K562 (cell line): Measurements from ENCODE around the gene KLHL6. TPM values are rescaled to one million over a fixed set of nuclear protein-coding genes. Genes with fewer than 3 reads are reported as not detected.

Source experiments
- ATAC-seq: fragments of 200-7000 bp; cut with Tn5 transposase; 3 replicates; pipeline ENCODE4 v1.9.1; 2020; ENCODE audit warnings: moderate library complexity
- BruUV-seq: library from RNA; stranded (reverse); fragments of 400-500 nt; replicated peaks from 2 replicates; lab custom pipeline; 2021; lab: Mats Ljungman, UMichigan
- CTCF ChIA-PET: fragments of 300-600 bp; formaldehyde crosslinking; extraction: SDS; loops from one replicate; lab custom pipeline; 2021; ENCODE audit warnings: low intra/inter-chr PET ratio; lab: Yijun Ruan, JAX
- POLR2A ChIA-PET: fragments of 300-600, 350-650 bp; sonication (Branson Sonifier 250); formaldehyde crosslinking; extraction: SDS; loops from one replicate; lab custom pipeline; 2021; ENCODE audit warnings: antibody characterized with exemption, inconsistent platforms; lab: Yijun Ruan, JAX
- DNase-seq, 4 experiments: peaks; one replicate each; pipeline versions ENCODE4 v3.0.0 to v3.0.0-alpha.2; 2011 to 2018; ENCODE audit warnings: low spot score in 3 of 4, mixed read lengths in 3 of 4; ENCODE audit errors: extremely low read depth in 1 of 4
- FAIRE-seq: peaks from 2 replicates; lab custom pipeline; 2011; peaks lifted over from hg19 to GRCh38; lab: Jason Lieb, UNC
- H2AFZ ChIP-seq: 2 replicates; pipeline ENCODE4 v1.6.0; 2011; ENCODE audit warnings: low read depth, low read length, control low read depth, inconsistent platforms
- H3K27ac ChIP-seq: fragments of 200-600 bp; 3 replicates; pipeline ENCODE4 v1.8.0; 2011; ENCODE audit warnings: low read depth, mild to moderate bottlenecking, control low read depth, inconsistent platforms, low read length, moderate library complexity, mixed read lengths; ENCODE audit errors: extremely low read depth
- H3K27me3 ChIP-seq, 2 experiments: fragments of 300-600 bp in 1 of 2; 2 replicates in 1 of 2; 3 replicates in 1 of 2; pipeline versions ENCODE4 v1.6.0 to v1.8.0; 2011; ENCODE audit warnings: inconsistent platforms in 2 of 2, low read length in 2 of 2, mild to moderate bottlenecking in 1 of 2, mixed read lengths in 1 of 2, moderate library complexity in 1 of 2; ENCODE audit not compliant: control insufficient read depth in 2 of 2, insufficient read depth in 2 of 2
- H3K36me3 ChIP-seq: fragments of 300-600 bp; 3 replicates; pipeline ENCODE4 v1.8.0; 2011; ENCODE audit warnings: mild to moderate bottlenecking, low read length, inconsistent platforms; ENCODE audit not compliant: control insufficient read depth, insufficient read depth
- H3K4me1 ChIP-seq, 2 experiments: fragments of 200-600 bp in 1 of 2; replicated peaks in 1 of 2; 2 replicates in 1 of 2; 3 replicates in 1 of 2; pipeline versions ENCODE4 v1.5.1 to v1.8.0; 2011; ENCODE audit warnings: inconsistent platforms in 2 of 2, low read length in 2 of 2, mild to moderate bottlenecking in 1 of 2, mixed read lengths in 1 of 2, moderate library complexity in 1 of 2; ENCODE audit not compliant: control insufficient read depth in 2 of 2, insufficient read depth in 2 of 2
- H3K4me2 ChIP-seq: 2 replicates; pipeline ENCODE4 v1.6.1; 2011; ENCODE audit warnings: low read length, control low read depth, inconsistent platforms, mixed read lengths; ENCODE audit not compliant: insufficient read depth
- H3K4me3 ChIP-seq: fragments of 200-600 bp; sonication (generic), shearing (Covaris generic); 2 replicates; pipeline ENCODE4 v1.5.1; 2016; ENCODE audit warnings: control low read depth, inconsistent platforms
- H3K79me2 ChIP-seq: fragments of 200-600 bp; 3 replicates; pipeline ENCODE4 v1.8.0; 2011; ENCODE audit warnings: low read length, inconsistent platforms; ENCODE audit not compliant: control insufficient read depth, insufficient read depth
- H3K9ac ChIP-seq, 2 experiments: 2 replicates each; pipeline versions ENCODE4 v1.6.0 to v1.6.1; 2011; ENCODE audit warnings: low read depth in 2 of 2, low read length in 2 of 2, control low read depth in 1 of 2, inconsistent platforms in 1 of 2, mild to moderate bottlenecking in 1 of 2, mixed read lengths in 1 of 2; ENCODE audit not compliant: insufficient read depth in 1 of 2
- H3K9me1 ChIP-seq: one replicate; pipeline ENCODE4 v1.6.0; 2011; ENCODE audit warnings: inconsistent platforms, mild to moderate bottlenecking, low read length, moderate library complexity; ENCODE audit not compliant: control insufficient read depth, insufficient read depth
- H3K9me3 ChIP-seq: replicated peaks from 2 replicates; pipeline ENCODE4 v1.5.1; 2011; ENCODE audit warnings: low read depth, low read length, inconsistent platforms; ENCODE audit not compliant: control insufficient read depth, insufficient read depth
- H4K20me1 ChIP-seq: replicated peaks from 2 replicates; pipeline ENCODE4 v1.6.1; 2011; ENCODE audit warnings: low read length, inconsistent platforms, mixed read lengths; ENCODE audit not compliant: control insufficient read depth, insufficient read depth
- BCOR ChIP-seq: fragments of 450-650 bp; IDR thresholded peaks from 2 replicates; pipeline ENCODE4 v1.6.1; 2016
- MBD2 ChIP-seq: sonication (generic); IDR thresholded peaks from 2 replicates; pipeline ENCODE4 v1.6.1; 2016; ENCODE audit warnings: low read depth, borderline replicate concordance
- MEF2D ChIP-seq: conservative IDR thresholded peaks from 2 replicates; pipeline ENCODE4 v1.6.1; 2016; ENCODE audit warnings: low read depth, missing genetic modification characterization, missing compliant biosample characterization
- MTA1 ChIP-seq: fragments of 450-650 bp; IDR thresholded peaks from 2 replicates; pipeline ENCODE4 v1.6.1; 2017; ENCODE audit warnings: borderline replicate concordance
- NFATC3 ChIP-seq: fragments of 450-650 bp; IDR thresholded peaks from 2 replicates; pipeline ENCODE4 v1.6.1; 2017; ENCODE audit warnings: mild to moderate bottlenecking
- PHB ChIP-seq: fragments of 250-450 bp; sonication (Bioruptor Pico); IDR thresholded peaks from 2 replicates; pipeline ENCODE4 v1.5.0; 2021
- SNIP1 ChIP-seq: fragments of 450-650 bp; IDR thresholded peaks from 2 replicates; pipeline ENCODE4 v1.7.1; 2017; ENCODE audit warnings: low read depth, mild to moderate bottlenecking
- TAL1 ChIP-seq: fragments of 450-650 bp; IDR thresholded peaks from 2 replicates; pipeline ENCODE4 v1.6.1; 2016; ENCODE audit warnings: mild to moderate bottlenecking
- TEAD2 ChIP-seq: fragments of 450-650 bp; IDR thresholded peaks from 2 replicates; pipeline ENCODE4 v1.6.1; 2016; ENCODE audit warnings: missing genetic modification characterization, control low read depth, missing compliant biosample characterization
- ZNF316 ChIP-seq: fragments of 450-650 bp; IDR thresholded peaks from 2 replicates; pipeline ENCODE4 v1.6.1; 2016
- WGBS: fragments of 100-300 bp; shearing (Covaris generic); methylation state at CpG from one replicate; pipeline ENCODE4 v1.1.6; 2016; ENCODE audit warnings: low coverage, mixed read lengths; ENCODE audit not compliant: insufficient coverage; ENCODE audit errors: missing lambda C conversion rate; 5-methylcytosine and 5-hydroxymethylcytosine counted together
- in situ Hi-C: fragments of 300-500 bp; cut with MboI; formaldehyde crosslinking; loops from 4 replicates; pipeline ENCODE4 v1.15.0; 2018; ENCODE audit warnings: inconsistent platforms, mixed read lengths
- intact Hi-C: fragments of 100-400 bp; cut with micrococcal nuclease; formaldehyde crosslinking; loops from 2 replicates; pipeline ENCODE4 v1.14.2; 2022
- polyA plus RNA-seq, 8 experiments: library from polyadenylated mRNA; depleted of rRNA in 4 of 8; stranded (reverse) in 5 of 8; unstranded in 3 of 8; fragments of >200 nt; fragmentation: Nextera tagmentation in 2 of 8; fragmentation: Illumina TruSeq in 1 of 8; extraction: Ambion mirVana in 2 of 8; extraction: Trizol in 1 of 8; gene quantifications; 2 replicates each; pipeline versions ENCODE4 v1.2.1 to v1.2.3, GENCODE V29; 2011 to 2014; ENCODE audit warnings: inconsistent platforms in 1 of 8, missing spikeins in 1 of 8
- total RNA-seq, 7 experiments: library from RNA; depleted of rRNA in 6 of 7; stranded (reverse); fragments of >200 nt in 6 of 7; fragmentation: Illumina TruSeq in 2 of 7; extraction: Trizol in 2 of 7; gene quantifications; 2 replicates each; pipeline versions ENCODE4 v1.2.1 to v1.2.3, GENCODE V29; 2011 to 2021; ENCODE audit warnings: low replicate concordance in 1 of 7
- TF ChIP-seq, protein P1 (sequence below): fragments of 450-650 bp; IDR thresholded peaks from 2 replicates; pipeline ENCODE4 v1.7.1; 2018; ENCODE audit warnings: mild to moderate bottlenecking, low read depth; ENCODE audit not compliant: partially characterized antibody
- TF ChIP-seq, protein P2 (sequence below), 3 experiments: fragments of 200-800 bp in 1 of 3; fragments of 250-450 bp in 1 of 3; fragments of 450-650 bp in 1 of 3; sonication (Bioruptor Pico) in 1 of 3; sonication (Bioruptor generic) in 1 of 3; formaldehyde crosslinking in 1 of 3; IDR thresholded peaks; 2 replicates each; pipeline versions ENCODE4 v1.6.1 to v1.8.0; 2016 to 2022; ENCODE audit warnings: mild to moderate bottlenecking in 2 of 3, missing genetic modification characterization in 2 of 3, missing compliant biosample characterization in 1 of 3, moderate library complexity in 1 of 3
- TF ChIP-seq, protein P3 (sequence below): fragments of 250-450 bp; sonication (Bioruptor Pico); IDR thresholded peaks from 2 replicates; pipeline ENCODE4 v1.5.0; 2021; ENCODE audit warnings: mild to moderate bottlenecking, moderate library complexity

The KLHL6 gene
- total and polyA plus RNA-seq, 9 of the 15 experiments (the other 6 are each of a cell fraction or from before 2014, with no cell fraction given), result 0.18 to 2.1 (median 1.4) TPM

DNA sequence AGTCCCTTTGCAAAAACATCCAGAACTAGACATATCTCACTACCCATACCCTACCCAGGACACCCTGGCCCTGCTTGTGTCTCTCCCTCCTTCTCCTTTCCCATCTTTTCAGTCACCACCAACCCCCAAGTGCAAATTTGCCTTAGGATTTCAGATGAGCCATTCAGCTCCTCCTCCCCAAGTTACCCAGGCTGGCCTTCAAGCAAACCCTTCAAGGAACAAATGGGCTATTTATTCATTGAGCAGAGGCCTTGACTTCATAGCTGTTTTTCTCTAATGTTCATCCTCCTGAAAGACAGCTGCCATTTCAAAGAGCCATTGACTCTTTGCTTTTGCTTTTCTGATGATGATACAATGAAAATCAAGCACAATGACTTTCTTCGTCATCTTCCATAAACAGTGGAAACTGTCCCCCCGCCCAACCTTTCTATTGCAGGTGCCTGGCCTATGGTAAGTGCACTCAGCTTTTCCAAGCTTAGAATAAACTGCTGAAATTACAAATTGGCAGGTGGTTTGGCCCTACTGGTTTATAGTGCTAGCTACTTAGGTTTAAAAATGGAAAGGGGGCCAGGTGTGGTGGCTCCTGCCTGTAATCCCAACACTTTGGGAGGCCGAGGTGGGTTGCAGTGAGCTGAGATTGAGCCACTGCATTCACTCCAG, 26.1 kb upstream of the KLHL6 start:
- in situ Hi-C loops, result no loop called here
- peaks cover 10 to 28% of the 10 kb centered on the region in 2 experiments; a peak in 4 of 5 replicates for H3K4me1 ChIP-seq
- H3K79me2 ChIP-seq, result no peaks in the 10 kb centered on the region
- no peaks in the 10 kb centered on the region for H3K36me3 ChIP-seq
- WGBS, result 45% methylated on average over 3 of the region's 3 CpGs
- ATAC-seq (no peak), FAIRE-seq (no peak), DNase-seq (no peak)
- H3K4me3 ChIP-seq, result no peak overlapping the region
- ChIA-PET POLR2A (interaction anchor here (0.7 kb wide), 1 partner anchor 9 kb away, joined by 3 read pairs; no protein-coding TSS in a partner anchor), CTCF (no interaction called here)
- no peaks in the 10 kb centered on the region for H4K20me1 ChIP-seq
- intact Hi-C loops, result no loop called here
- no peaks in the 10 kb centered on the region for H3K9me1 ChIP-seq
- BruUV-seq, result no TSS peak
- no peaks in the 10 kb centered on the region for H3K9me3 ChIP-seq
- no peak overlapping the region for H3K4me2 ChIP-seq
- no peak overlapping the region for H2AFZ ChIP-seq
- no peak overlapping the region for H3K27ac ChIP-seq
- H3K27me3 ChIP-seq, result peaks cover 21 to 26% of the 10 kb centered on the region in 2 experiments
- H3K9ac ChIP-seq, result no peak overlapping the region
- TF ChIP-seq MBD2 (no peak), TAL1 (no peak), MEF2D (tag) (no peak), SNIP1 (no peak), MTA1 (no peak), NFATC3 (no peak), PHB (CRISPR knock-in tag) (no peak), BCOR (no peak), ZNF316 (no peak), TEAD2 (no peak)
- TF ChIP-seq, protein P1, sequence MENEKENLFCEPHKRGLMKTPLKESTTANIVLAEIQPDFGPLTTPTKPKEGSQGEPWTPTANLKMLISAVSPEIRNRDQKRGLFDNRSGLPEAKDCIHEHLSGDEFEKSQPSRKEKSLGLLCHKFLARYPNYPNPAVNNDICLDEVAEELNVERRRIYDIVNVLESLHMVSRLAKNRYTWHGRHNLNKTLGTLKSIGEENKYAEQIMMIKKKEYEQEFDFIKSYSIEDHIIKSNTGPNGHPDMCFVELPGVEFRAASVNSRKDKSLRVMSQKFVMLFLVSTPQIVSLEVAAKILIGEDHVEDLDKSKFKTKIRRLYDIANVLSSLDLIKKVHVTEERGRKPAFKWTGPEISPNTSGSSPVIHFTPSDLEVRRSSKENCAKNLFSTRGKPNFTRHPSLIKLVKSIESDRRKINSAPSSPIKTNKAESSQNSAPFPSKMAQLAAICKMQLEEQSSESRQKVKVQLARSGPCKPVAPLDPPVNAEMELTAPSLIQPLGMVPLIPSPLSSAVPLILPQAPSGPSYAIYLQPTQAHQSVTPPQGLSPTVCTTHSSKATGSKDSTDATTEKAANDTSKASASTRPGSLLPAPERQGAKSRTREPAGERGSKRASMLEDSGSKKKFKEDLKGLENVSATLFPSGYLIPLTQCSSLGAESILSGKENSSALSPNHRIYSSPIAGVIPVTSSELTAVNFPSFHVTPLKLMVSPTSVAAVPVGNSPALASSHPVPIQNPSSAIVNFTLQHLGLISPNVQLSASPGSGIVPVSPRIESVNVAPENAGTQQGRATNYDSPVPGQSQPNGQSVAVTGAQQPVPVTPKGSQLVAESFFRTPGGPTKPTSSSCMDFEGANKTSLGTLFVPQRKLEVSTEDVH, result no peak
- TF ChIP-seq, protein P2, sequence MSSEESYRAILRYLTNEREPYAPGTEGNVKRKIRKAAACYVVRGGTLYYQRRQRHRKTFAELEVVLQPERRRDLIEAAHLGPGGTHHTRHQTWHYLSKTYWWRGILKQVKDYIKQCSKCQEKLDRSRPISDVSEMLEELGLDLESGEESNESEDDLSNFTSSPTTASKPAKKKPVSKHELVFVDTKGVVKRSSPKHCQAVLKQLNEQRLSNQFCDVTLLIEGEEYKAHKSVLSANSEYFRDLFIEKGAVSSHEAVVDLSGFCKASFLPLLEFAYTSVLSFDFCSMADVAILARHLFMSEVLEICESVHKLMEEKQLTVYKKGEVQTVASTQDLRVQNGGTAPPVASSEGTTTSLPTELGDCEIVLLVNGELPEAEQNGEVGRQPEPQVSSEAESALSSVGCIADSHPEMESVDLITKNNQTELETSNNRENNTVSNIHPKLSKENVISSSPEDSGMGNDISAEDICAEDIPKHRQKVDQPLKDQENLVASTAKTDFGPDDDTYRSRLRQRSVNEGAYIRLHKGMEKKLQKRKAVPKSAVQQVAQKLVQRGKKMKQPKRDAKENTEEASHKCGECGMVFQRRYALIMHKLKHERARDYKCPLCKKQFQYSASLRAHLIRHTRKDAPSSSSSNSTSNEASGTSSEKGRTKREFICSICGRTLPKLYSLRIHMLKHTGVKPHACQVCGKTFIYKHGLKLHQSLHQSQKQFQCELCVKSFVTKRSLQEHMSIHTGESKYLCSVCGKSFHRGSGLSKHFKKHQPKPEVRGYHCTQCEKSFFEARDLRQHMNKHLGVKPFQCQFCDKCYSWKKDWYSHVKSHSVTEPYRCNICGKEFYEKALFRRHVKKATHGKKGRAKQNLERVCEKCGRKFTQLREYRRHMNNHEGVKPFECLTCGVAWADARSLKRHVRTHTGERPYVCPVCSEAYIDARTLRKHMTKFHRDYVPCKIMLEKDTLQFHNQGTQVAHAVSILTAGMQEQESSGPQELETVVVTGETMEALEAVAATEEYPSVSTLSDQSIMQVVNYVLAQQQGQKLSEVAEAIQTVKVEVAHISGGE (CRISPR knock-in tag; IDR thresholded peaks at IDR 0.05), result no peak
- TF ChIP-seq, protein P3, sequence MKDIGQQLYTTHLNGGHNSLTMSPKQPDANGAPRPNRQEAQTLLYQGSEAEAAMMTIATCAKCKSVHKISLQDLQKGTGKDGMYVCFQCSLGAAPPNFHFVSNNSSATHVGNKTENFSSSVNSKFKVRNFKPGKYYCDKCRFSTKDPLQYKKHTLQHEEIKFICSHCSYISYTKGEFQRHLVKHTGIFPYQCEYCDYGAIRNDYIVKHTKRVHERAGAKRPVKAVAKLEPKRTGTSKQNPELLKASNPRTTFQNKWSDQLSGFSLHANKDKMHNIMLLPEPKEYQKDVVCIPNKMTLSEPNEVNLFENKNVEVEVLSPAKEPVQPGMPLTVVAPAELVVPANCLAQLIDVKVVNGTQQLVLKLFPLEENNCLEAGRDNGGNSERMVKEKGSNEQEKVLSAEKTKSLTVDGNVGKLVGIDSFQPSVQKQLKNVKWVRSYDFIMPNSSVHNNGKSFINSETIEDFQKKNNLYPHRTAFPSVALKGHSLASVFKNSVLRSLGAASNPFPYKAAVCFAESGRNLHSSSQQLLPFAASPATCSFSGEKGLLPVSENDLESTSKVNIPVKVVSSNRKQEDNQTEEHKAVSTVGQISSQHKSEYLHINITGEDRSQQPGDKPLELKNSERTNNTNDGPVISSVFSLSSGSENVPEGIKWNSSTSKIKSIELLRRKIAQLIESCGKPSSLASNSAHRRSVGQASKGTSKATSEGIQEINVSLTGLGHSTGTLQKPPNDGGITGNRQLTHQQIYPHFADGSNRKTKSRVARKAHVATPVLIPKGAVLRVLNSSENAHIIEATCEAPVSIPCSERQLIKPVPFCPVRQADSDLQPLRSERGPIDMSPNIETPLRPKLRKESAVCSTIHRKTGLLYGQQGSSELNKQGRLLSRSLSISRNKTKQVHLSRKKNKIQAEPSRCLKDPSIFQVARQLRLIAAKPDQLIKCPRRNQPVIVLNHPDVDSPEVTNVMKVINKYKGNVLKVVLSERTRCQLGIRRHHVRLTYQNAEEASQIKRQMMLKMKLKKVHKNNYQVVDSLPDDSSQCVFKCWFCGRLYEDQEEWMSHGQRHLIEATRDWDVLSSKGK (CRISPR knock-in tag), result no peak
